ENCODE measurements around the gene C1QTNF5.

C1QTNF5 gene

GRCh38 chr11:119316729-119317591 is 23.7 kb downstream of the C1QTNF5 start, which contains the start of gene MCAM:
Gene MCAM (minus strand): TSS chr11:119317130. CDS start chr11:119317101, 29 bp downstream.
- no peak for DNase-seq

GRCh38 chr11:119316016-119316728 is 24.5 kb downstream of the C1QTNF5 start:
- no peak for DNase-seq

- peak; percentile 38 for DNase-seq
Observed at GRCh38 chr11:119315131-119316015, 25.3 kb downstream of the C1QTNF5 start.

- DNase-seq: no peak
Observed at GRCh38 chr11:119314726-119315125, 26.0 kb downstream of the C1QTNF5 start.

- DNase-seq: no peak
Observed at GRCh38 chr11:119310682-119311052, 30.0 kb downstream of the C1QTNF5 start.

GRCh38 chr11:119309953-119310681 is 30.6 kb downstream of the C1QTNF5 start:
- no peak for DNase-seq

- no peak for DNase-seq
Observed at GRCh38 chr11:119309411-119309810, 31.3 kb downstream of the C1QTNF5 start.

GRCh38 chr11:119307974-119308373 is 32.7 kb downstream of the C1QTNF5 start:
- DNase-seq: no peak

- DNase-seq: no peak
Observed at GRCh38 chr11:119307219-119307618, 33.5 kb downstream of the C1QTNF5 start.

GRCh38 chr11:119306373-119306890 is 34.3 kb downstream of the C1QTNF5 start:
- no peak for DNase-seq

GRCh38 chr11:119305556-119306372 is 34.9 kb downstream of the C1QTNF5 start:
- no peak for DNase-seq

- DNase-seq: no peak
Observed at GRCh38 chr11:119303227-119303718, 37.4 kb downstream of the C1QTNF5 start.

GRCh38 chr11:119300198-119300964 is 40.3 kb downstream of the C1QTNF5 start:
- no peak for DNase-seq

GRCh38 chr11:119299416-119299815 is 41.3 kb downstream of the C1QTNF5 start:
- no peak for DNase-seq

- DNase-seq: no peak
Observed at GRCh38 chr11:119298726-119299125, 42.0 kb downstream of the C1QTNF5 start.

- no peak for DNase-seq
Observed at GRCh38 chr11:119297938-119298337, 42.7 kb downstream of the C1QTNF5 start.

- DNase-seq: no peak
Observed at GRCh38 chr11:119295178-119295577, 45.5 kb downstream of the C1QTNF5 start.

- no peak for DNase-seq
Observed at GRCh38 chr11:119293461-119293860, 47.2 kb downstream of the C1QTNF5 start.

- no peak for DNase-seq
Observed at GRCh38 chr11:119290894-119291497, 49.7 kb downstream of the C1QTNF5 start.
